HG02678 (cell line): ENCODE data around the gene BRSK2.
A peak's percentile ranks its signal among the peaks of the same experiment; 100 is the strongest.

Experiments
- ATAC-seq: cut with Tn5 transposase; IDR thresholded peaks from one replicate; pipeline ENCODE4 v1.9.1; 2021; ENCODE audit warnings: mild to moderate bottlenecking, moderate library complexity; ENCODE audit not compliant: unreplicated experiment

The BRSK2 gene

GRCh38 chr11:1373536-1374214, 16.1 kb upstream of the BRSK2 start:
- no peak for ATAC-seq

- ATAC-seq: no peak
Observed at GRCh38 chr11:1375161-1375954, 14.4 kb upstream of the BRSK2 start.

GRCh38 chr11:1375955-1376258, 13.8 kb upstream of the BRSK2 start:
- ATAC-seq: no peak

- no peak for ATAC-seq
Observed at GRCh38 chr11:1377231-1377780, 12.4 kb upstream of the BRSK2 start.

- no peak for ATAC-seq
Observed at GRCh38 chr11:1381793-1382425, 7.8 kb upstream of the BRSK2 start.

GRCh38 chr11:1382429-1382828, 7.3 kb upstream of the BRSK2 start:
- no peak for ATAC-seq

- ATAC-seq: peak; percentile 84
Observed at GRCh38 chr11:1382831-1383607, 6.7 kb upstream of the BRSK2 start.

- ATAC-seq: no peak
Observed at GRCh38 chr11:1384199-1384970, 5.3 kb upstream of the BRSK2 start.

GRCh38 chr11:1387521-1387920, 2.2 kb upstream of the BRSK2 start:
- ATAC-seq: no peak

- no peak for ATAC-seq
Observed at GRCh38 chr11:1387961-1388762, 1.6 kb upstream of the BRSK2 start.

- ATAC-seq: no peak
Observed at GRCh38 chr11:1388763-1389102, 1.0 kb upstream of the BRSK2 start.

- peak; percentile 88 for ATAC-seq
Observed at GRCh38 chr11:1389103-1389931, 417 bp upstream of the BRSK2 start.

GRCh38 chr11:1390569-1391164, 933 bp downstream of the BRSK2 start:
- no peak for ATAC-seq

- ATAC-seq: no peak
Observed at GRCh38 chr11:1391165-1392075, 1.7 kb downstream of the BRSK2 start.

- no peak for ATAC-seq
Observed at GRCh38 chr11:1392111-1392510, 2.4 kb downstream of the BRSK2 start.

- ATAC-seq: no peak
Observed at GRCh38 chr11:1392561-1392960, 2.8 kb downstream of the BRSK2 start.

GRCh38 chr11:1393038-1393710, 3.4 kb downstream of the BRSK2 start:
- ATAC-seq: no peak
